ENCODE results near the gene SLC25A4. TPM values are rescaled to one million over a fixed set of nuclear protein-coding genes. Genes with fewer than 3 reads are reported as not detected.
"Not testable (repeated sequence)": the region's sequence is repeated elsewhere in the genome, so short reads cannot be mapped to it uniquely, and the experiment has no call there.

SLC25A4 gene
- total RNA-seq, 1 donor from 2014 or later: 30.2 TPM

DNA sequence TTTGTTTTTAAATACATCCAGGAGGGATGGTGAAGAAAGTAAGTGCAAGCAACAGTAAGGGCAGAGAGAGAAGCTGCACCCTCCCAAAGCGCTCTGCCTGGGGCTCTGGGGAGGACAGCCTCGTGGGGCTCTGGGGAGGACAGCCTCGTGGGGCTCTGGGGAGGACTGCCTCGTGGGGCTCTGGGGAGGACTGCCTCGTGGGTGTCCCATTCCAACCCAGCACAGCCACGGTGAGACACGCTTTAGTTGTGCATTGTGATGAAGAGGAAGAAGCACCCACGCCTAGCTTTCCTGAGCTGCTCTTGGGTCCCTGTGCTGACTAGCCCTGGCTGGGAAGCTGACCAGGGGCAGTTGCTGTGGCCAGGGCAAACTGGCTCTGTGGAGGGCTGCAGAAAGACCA lies 43.1 kb upstream of the SLC25A4 start:
- no peaks in the 10 kb centered on the region for H3K36me3 ChIP-seq (ENCODE audit: control insufficient read depth, insufficient read depth, low read length)
- TF ChIP-seq, protein P1, sequence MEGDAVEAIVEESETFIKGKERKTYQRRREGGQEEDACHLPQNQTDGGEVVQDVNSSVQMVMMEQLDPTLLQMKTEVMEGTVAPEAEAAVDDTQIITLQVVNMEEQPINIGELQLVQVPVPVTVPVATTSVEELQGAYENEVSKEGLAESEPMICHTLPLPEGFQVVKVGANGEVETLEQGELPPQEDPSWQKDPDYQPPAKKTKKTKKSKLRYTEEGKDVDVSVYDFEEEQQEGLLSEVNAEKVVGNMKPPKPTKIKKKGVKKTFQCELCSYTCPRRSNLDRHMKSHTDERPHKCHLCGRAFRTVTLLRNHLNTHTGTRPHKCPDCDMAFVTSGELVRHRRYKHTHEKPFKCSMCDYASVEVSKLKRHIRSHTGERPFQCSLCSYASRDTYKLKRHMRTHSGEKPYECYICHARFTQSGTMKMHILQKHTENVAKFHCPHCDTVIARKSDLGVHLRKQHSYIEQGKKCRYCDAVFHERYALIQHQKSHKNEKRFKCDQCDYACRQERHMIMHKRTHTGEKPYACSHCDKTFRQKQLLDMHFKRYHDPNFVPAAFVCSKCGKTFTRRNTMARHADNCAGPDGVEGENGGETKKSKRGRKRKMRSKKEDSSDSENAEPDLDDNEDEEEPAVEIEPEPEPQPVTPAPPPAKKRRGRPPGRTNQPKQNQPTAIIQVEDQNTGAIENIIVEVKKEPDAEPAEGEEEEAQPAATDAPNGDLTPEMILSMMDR (IDR thresholded peaks at IDR 0.05; ENCODE audit: insufficient read depth, low read length, poor library complexity, severe bottlenecking): no peak
- no peak for DNase-seq (ENCODE audit: low read depth)
- no peak overlapping the region for H3K4me3 ChIP-seq (ENCODE audit: low read depth, low read length)
- no peaks in the 10 kb centered on the region for H3K27me3 ChIP-seq (ENCODE audit: control insufficient read depth, insufficient read depth, low read length)

DNA sequence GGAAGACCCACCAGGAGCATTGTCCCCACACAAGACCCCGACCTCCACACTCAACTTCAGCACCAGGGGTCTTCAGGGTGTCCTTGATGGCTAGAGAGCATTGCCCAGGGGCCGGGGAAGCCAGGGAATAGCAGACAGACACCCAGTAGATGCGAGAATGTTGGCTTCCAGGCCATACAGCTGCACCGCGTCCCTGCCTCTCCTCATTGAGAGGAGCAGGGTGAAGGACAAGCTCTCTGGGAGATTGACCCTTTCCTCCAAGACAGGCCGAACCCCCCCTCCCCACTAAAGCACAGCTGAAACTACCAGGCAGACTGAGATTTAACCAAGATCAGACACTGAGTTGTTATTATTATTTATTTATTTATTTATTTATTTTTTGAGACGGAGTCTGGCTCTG lies 42.6 kb upstream of the SLC25A4 start:
- Histone ChIP-seq H3K27me3 (ENCODE audit: control insufficient read depth, insufficient read depth, low read length) (no peaks in the 10 kb centered on the region), H3K4me3 (ENCODE audit: low read depth, low read length) (no peak overlapping the region), H3K36me3 (ENCODE audit: control insufficient read depth, insufficient read depth, low read length) (no peaks in the 10 kb centered on the region)
- TF ChIP-seq, protein P1 (IDR thresholded peaks at IDR 0.05; ENCODE audit: insufficient read depth, low read length, poor library complexity, severe bottlenecking): no peak
- DNase-seq (ENCODE audit: low read depth): no peak

GRCh38 chr4:185101354-185101890 lies 41.6 kb upstream of the SLC25A4 start:
- Histone ChIP-seq H3K4me3 (ENCODE audit: low read depth, low read length) (no peak overlapping the region), H3K27me3 (ENCODE audit: control insufficient read depth, insufficient read depth, low read length) (no peaks in the 10 kb centered on the region), H3K36me3 (ENCODE audit: control insufficient read depth, insufficient read depth, low read length) (no peaks in the 10 kb centered on the region)
- TF ChIP-seq, protein P1 (IDR thresholded peaks at IDR 0.05; ENCODE audit: insufficient read depth, low read length, poor library complexity, severe bottlenecking): no peak
- DNase-seq (ENCODE audit: low read depth): no peak

- Histone ChIP-seq H3K4me3 (ENCODE audit: low read depth, low read length) (no peak overlapping the region), H3K27me3 (ENCODE audit: control insufficient read depth, insufficient read depth, low read length) (no peaks in the 10 kb centered on the region), H3K36me3 (ENCODE audit: control insufficient read depth, insufficient read depth, low read length) (no peaks in the 10 kb centered on the region)
- DNase-seq (ENCODE audit: low read depth): no peak
- TF ChIP-seq, protein P1 (IDR thresholded peaks at IDR 0.05; ENCODE audit: insufficient read depth, low read length, poor library complexity, severe bottlenecking): no peak
These were observed 38.3 kb upstream of the SLC25A4 start for GRCh38 chr4:185104733-185105132.

GRCh38 chr4:185106353-185106752 lies 36.7 kb upstream of the SLC25A4 start:
- no peaks in the 10 kb centered on the region for H3K36me3 ChIP-seq (ENCODE audit: control insufficient read depth, insufficient read depth, low read length)
- H3K4me3 ChIP-seq (ENCODE audit: low read depth, low read length): no peak overlapping the region
- no peak for DNase-seq (ENCODE audit: low read depth)
- no peaks in the 10 kb centered on the region for H3K27me3 ChIP-seq (ENCODE audit: control insufficient read depth, insufficient read depth, low read length)
- TF ChIP-seq, protein P1 (IDR thresholded peaks at IDR 0.05; ENCODE audit: insufficient read depth, low read length, poor library complexity, severe bottlenecking): no peak

GRCh38 chr4:185107574-185107973 lies 35.5 kb upstream of the SLC25A4 start:
- not testable (repeated sequence) for H3K27me3 ChIP-seq (ENCODE audit: control insufficient read depth, insufficient read depth, low read length); DNase-seq (ENCODE audit: low read depth); H3K36me3 ChIP-seq (ENCODE audit: control insufficient read depth, insufficient read depth, low read length); H3K4me3 ChIP-seq (ENCODE audit: low read depth, low read length)
